VCaP (cell line): ENCODE measurements around the gene SH3PXD2A.

Source experiments
- H3K27ac ChIP-seq: fragments of 450-650 bp; 2 replicates; pipeline ENCODE4 v1.5.1; 2017
- CTCF ChIP-seq: fragments of 450-650 bp; conservative IDR thresholded peaks from 2 replicates; pipeline ENCODE4 v1.5.1; 2017; ENCODE audit warnings: mild to moderate bottlenecking, moderate library complexity

Gene SH3PXD2A

GRCh38 chr10:103859161-103860086 lies 4.0 kb upstream of the SH3PXD2A start:
- peak; percentile 78 for TF ChIP-seq CTCF
- no peak overlapping the region for H3K27ac ChIP-seq

GRCh38 chr10:103858360-103858759 lies 3.0 kb upstream of the SH3PXD2A start:
- no peak for TF ChIP-seq CTCF
- H3K27ac ChIP-seq, result no peak overlapping the region

GRCh38 chr10:103856797-103857170 lies 1.4 kb upstream of the SH3PXD2A start:
- H3K27ac ChIP-seq, result no peak overlapping the region
- TF ChIP-seq CTCF, result no peak

GRCh38 chr10:103855852-103856796 lies 748 bp upstream of the SH3PXD2A start:
- peak overlapping the region; percentile 74; the same call in 1 of the 2 replicates for H3K27ac ChIP-seq
- no peak for TF ChIP-seq CTCF

GRCh38 chr10:103854686-103855391 lies 537 bp downstream of the SH3PXD2A start:
- H3K27ac ChIP-seq, result peak overlapping the region; percentile 74
- TF ChIP-seq CTCF, result peak; percentile 65; the same call in 1 of the 2 replicates

GRCh38 chr10:103854265-103854685 lies 1.1 kb downstream of the SH3PXD2A start:
- TF ChIP-seq CTCF, result no peak
- H3K27ac ChIP-seq, result peak overlapping the region; percentile 74
